ENCODE data around the gene SAPCD1. TPM values are rescaled to one million over a fixed set of nuclear protein-coding genes. Genes with fewer than 3 reads are reported as not detected.

SAPCD1 gene
- total and polyA plus RNA-seq, 10 of the 15 experiments (the other 5 are each of a cell fraction or from before 2014, with no cell fraction given): 1.6 to 13.0 (median 5.4) TPM

- TF ChIP-seq PRDM15 (CRISPR knock-in tag; IDR thresholded peaks at IDR 0.05): no peak
Observed at GRCh38 chr6:31718265-31718664, 44.2 kb upstream of the SAPCD1 start (continued).

- ATAC-seq: no peak
- WGBS (ENCODE audit: insufficient coverage, insufficient replicate concordance, low lambda C conversion rate, missing lambda C conversion rate): 33% methylated on average over 6 of the region's 6 CpGs
- POLR2A ChIA-PET: interaction anchor here (0.8 kb wide), 1 partner anchor 87 kb away, joined by 3 read pairs; the partner anchor contains the start of gene LSM2
- TF ChIP-seq SRF (IDR thresholded peaks at IDR 0.05; ENCODE audit: low read depth in 2 of 2, low read length in 2 of 2) (no peak), EED (IDR thresholded peaks at IDR 0.05; ENCODE audit: low read depth) (no peak), PRDM15 (CRISPR knock-in tag; IDR thresholded peaks at IDR 0.05) (no peak), BCL3 (IDR thresholded peaks at IDR 0.05; ENCODE audit: borderline replicate concordance, insufficient read depth, low read depth, low read length, poor library complexity, severe bottlenecking) (no peak), YBX1 (IDR thresholded peaks at IDR 0.05) (no peak), NRF1 (conservative IDR thresholded peaks at IDR 0.05; ENCODE audit: low read depth, low read length) (no peak)
- RAD21 ChIA-PET (ENCODE audit: unreplicated experiment): no interaction called here
- H3K4me2 ChIP-seq (ENCODE audit: control insufficient read depth, insufficient read depth): no peak overlapping the region
- CTCF ChIA-PET: no interaction called here
- H3K27ac ChIP-seq (ENCODE audit: control insufficient read depth, insufficient read depth): no peak overlapping the region
- in situ Hi-C loops (cut with MboI): no loop called here
- no peak overlapping the region for H3K4me3 ChIP-seq
- FAIRE-seq: no peak
- H3K9me3 ChIP-seq (replicated peaks; ENCODE audit: control insufficient read depth, insufficient read depth, low read length): no peaks in the 10 kb centered on the region
- H4K20me1 ChIP-seq (ENCODE audit: control insufficient read depth, insufficient read depth): no peaks in the 10 kb centered on the region
- no peak overlapping the region for H2AFZ ChIP-seq (ENCODE audit: control insufficient read depth, low read depth, low read length)
- no peaks in the 10 kb centered on the region for H3K4me1 ChIP-seq (ENCODE audit: control insufficient read depth, insufficient read depth, low read length)
- DNase-seq (ENCODE audit: low read depth, low spot score): no peak
- SMC1A ChIA-PET (ENCODE audit: uncharacterized antibody, unreplicated experiment): no interaction called here
- H3K27me3 ChIP-seq (replicated peaks in 1 of 2; ENCODE audit: control insufficient read depth in 2 of 2, insufficient read depth in 2 of 2, low read length in 1 of 2): no peaks in the 10 kb centered on the region; a peak in 2 of 4 replicates
- no peak overlapping the region for H3K9ac ChIP-seq (ENCODE audit: control insufficient read depth, insufficient read depth, low read length)
- no peaks in the 10 kb centered on the region for H3K36me3 ChIP-seq (ENCODE audit: control insufficient read depth in 2 of 2, insufficient read depth in 2 of 2, low read length in 1 of 2)
- intact Hi-C loops (cut with micrococcal nuclease; ENCODE audit: unreplicated experiment): no loop called here
- no peaks in the 10 kb centered on the region for H3K79me2 ChIP-seq (ENCODE audit: control insufficient read depth, insufficient read depth, low read length)
- no TSS peak for BruUV-seq (replicated peaks)
Observed at GRCh38 chr6:31719001-31719400, 43.5 kb upstream of the SAPCD1 start.

Measured in GM12878 (cell line).